Neural crest cell (in vitro differentiated cells): ENCODE data around the gene ERC1. TPM values are rescaled to one million over a fixed set of nuclear protein-coding genes. Genes with fewer than 3 reads are reported as not detected.

Experiments used
- DNase-seq: peaks from one replicate; pipeline ENCODE4 v3.0.0; 2021; ENCODE audit warnings: low read depth, mixed read lengths, low spot score
- H3K27ac Mint-ChIP-seq: one replicate; pipeline ENCODE4 v1.8.0; 2021; ENCODE audit warnings: mild to moderate bottlenecking, mixed read lengths; ENCODE audit not compliant: unreplicated experiment
- H3K27me3 Mint-ChIP-seq: 2 replicates; pipeline ENCODE4 v1.8.0; 2021; ENCODE audit warnings: low read depth, mild to moderate bottlenecking, mixed read lengths
- H3K36me3 Mint-ChIP-seq: 2 replicates; pipeline ENCODE4 v1.8.0; 2021; ENCODE audit warnings: low read depth, mild to moderate bottlenecking, mixed read lengths
- H3K4me1 Mint-ChIP-seq: 2 replicates; pipeline ENCODE4 v1.8.0; 2021; ENCODE audit warnings: mixed read lengths
- H3K4me3 Mint-ChIP-seq: one replicate; pipeline ENCODE4 v1.8.0; 2021; ENCODE audit warnings: mild to moderate bottlenecking, mixed read lengths
- H3K9me3 Mint-ChIP-seq: 2 replicates; pipeline ENCODE4 v1.8.0; 2021; ENCODE audit warnings: mixed read lengths
- CTCF ChIP-seq: fragments of 200-600 bp; sonication (generic); conservative IDR thresholded peaks from 2 replicates; pipeline ENCODE4 v1.5.0; 2021; ENCODE audit warnings: antibody characterized with exemption, mild to moderate bottlenecking
- total RNA-seq: library from RNA; stranded (reverse); gene quantifications from 2 replicates; pipeline ENCODE4 v1.2.1, GENCODE V29; 2021

The ERC1 gene
- total RNA-seq, 1 donor from 2014 or later: 38.9 TPM

GRCh38 chr12:1077036-1077803 is 86.2 kb downstream of the ERC1 start:
- no peak for TF ChIP-seq CTCF
- Mint-ChIP-seq H3K4me3 (no peak overlapping the region), H3K9me3 (no peaks in the 10 kb centered on the region), H3K36me3 (no peaks in the 10 kb centered on the region), H3K4me1 (no peaks in the 10 kb centered on the region), H3K27me3 (no peaks in the 10 kb centered on the region), H3K27ac (no peak overlapping the region)
- no peak for DNase-seq

GRCh38 chr12:1078002-1078401 is 87.0 kb downstream of the ERC1 start:
- TF ChIP-seq CTCF: no peak
- Mint-ChIP-seq H3K36me3 (no peaks in the 10 kb centered on the region), H3K27me3 (no peaks in the 10 kb centered on the region), H3K27ac (no peak overlapping the region), H3K4me3 (no peak overlapping the region), H3K4me1 (peaks cover 2% of the 10 kb centered on the region), H3K9me3 (no peaks in the 10 kb centered on the region)
- DNase-seq: no peak

- DNase-seq: no peak
- no peak for TF ChIP-seq CTCF
- no peaks in the 10 kb centered on the region for H3K27me3 Mint-ChIP-seq
- no peak overlapping the region for H3K27ac Mint-ChIP-seq
- no peak overlapping the region for H3K4me3 Mint-ChIP-seq
- H3K36me3 Mint-ChIP-seq: no peaks in the 10 kb centered on the region
- no peaks in the 10 kb centered on the region for H3K9me3 Mint-ChIP-seq
- H3K4me1 Mint-ChIP-seq: peaks cover 15% of the 10 kb centered on the region
Observed at GRCh38 chr12:1080520-1081223, 89.6 kb downstream of the ERC1 start.

- Mint-ChIP-seq H3K9me3 (no peaks in the 10 kb centered on the region), H3K27ac (peak overlapping the region; percentile 62), H3K36me3 (no peaks in the 10 kb centered on the region), H3K27me3 (no peaks in the 10 kb centered on the region), H3K4me3 (no peak overlapping the region), H3K4me1 (peaks cover 15% of the 10 kb centered on the region)
- TF ChIP-seq CTCF: no peak
- no peak for DNase-seq
Observed at GRCh38 chr12:1083151-1083888, 92.3 kb downstream of the ERC1 start.

GRCh38 chr12:1083889-1084262 is 92.9 kb downstream of the ERC1 start:
- no peaks in the 10 kb centered on the region for H3K27me3 Mint-ChIP-seq
- no peak for DNase-seq
- TF ChIP-seq CTCF: no peak
- H3K4me3 Mint-ChIP-seq: no peak overlapping the region
- H3K9me3 Mint-ChIP-seq: no peaks in the 10 kb centered on the region
- no peaks in the 10 kb centered on the region for H3K36me3 Mint-ChIP-seq
- H3K27ac Mint-ChIP-seq: no peak overlapping the region
- peaks cover 15% of the 10 kb centered on the region for H3K4me1 Mint-ChIP-seq
